GM12878 (cell line): ENCODE data around the gene SERBP1. TPM values are rescaled to one million over a fixed set of nuclear protein-coding genes. Genes with fewer than 3 reads are reported as not detected.

Experiments
- ATAC-seq: fragments of 200-7000 bp; cut with Tn5 transposase; 3 replicates; pipeline ENCODE4 v1.9.1; 2020; ENCODE audit warnings: mild to moderate bottlenecking, moderate library complexity
- BruUV-seq: library from RNA; stranded (reverse); fragments of 400-500 nt; replicated peaks from 2 replicates; lab custom pipeline; 2021; lab: Mats Ljungman, UMichigan
- CTCF ChIA-PET: fragments of 300-600 bp; sonication (Branson Sonifier 250); formaldehyde crosslinking; extraction: SDS; loops from one replicate; lab custom pipeline; 2021; ENCODE audit warnings: inconsistent platforms; lab: Yijun Ruan, JAX
- POLR2A ChIA-PET: fragments of 350-600 bp; formaldehyde crosslinking; extraction: SDS; loops from one replicate; lab custom pipeline; 2021; ENCODE audit warnings: inconsistent platforms; lab: Charles Lee
- RAD21 ChIA-PET: fragments of 300-600 bp; sonication (Branson Sonifier 250); formaldehyde crosslinking; loops from one replicate; lab custom pipeline; 2023; ENCODE audit warnings: antibody characterized with exemption; ENCODE audit not compliant: unreplicated experiment; lab: Charles Lee
- SMC1A ChIA-PET: fragments of 300-600 bp; sonication (Branson Sonifier 250); formaldehyde crosslinking; loops from one replicate; lab custom pipeline; 2023; ENCODE audit not compliant: unreplicated experiment, uncharacterized antibody; lab: Charles Lee
- DNase-seq: peaks from one replicate; pipeline ENCODE4 v3.0.0-alpha.2; 2011; ENCODE audit warnings: low read depth, low spot score
- FAIRE-seq: peaks from 3 replicates; lab custom pipeline; 2011; peaks lifted over from hg19 to GRCh38; lab: Jason Lieb, UNC
- H2AFZ ChIP-seq: 2 replicates; pipeline ENCODE4 v1.6.0; 2011; ENCODE audit warnings: low read depth, low read length, control low read depth; ENCODE audit not compliant: control insufficient read depth
- H3K27ac ChIP-seq: 2 replicates; pipeline ENCODE4 v1.5.1; 2011; ENCODE audit warnings: control low read depth; ENCODE audit not compliant: control insufficient read depth, insufficient read depth
- H3K27me3 ChIP-seq, 2 experiments: replicated peaks in 1 of 2; 2 replicates each; pipeline versions ENCODE4 v1.6.0 to v1.6.1; 2011; ENCODE audit warnings: low read length in 1 of 2; ENCODE audit not compliant: control insufficient read depth in 2 of 2, insufficient read depth in 2 of 2
- H3K36me3 ChIP-seq, 2 experiments: 2 replicates each; pipeline ENCODE4 v1.5.1; 2011; ENCODE audit warnings: low read length in 1 of 2; ENCODE audit not compliant: control insufficient read depth in 2 of 2, insufficient read depth in 2 of 2
- H3K4me1 ChIP-seq: 2 replicates; pipeline ENCODE4 v1.6.1; 2011; ENCODE audit warnings: mild to moderate bottlenecking, low read length, moderate library complexity, mixed read lengths; ENCODE audit not compliant: control insufficient read depth, insufficient read depth
- H3K4me2 ChIP-seq: 2 replicates; pipeline ENCODE4 v1.6.0; 2011; ENCODE audit warnings: control low read depth; ENCODE audit not compliant: control insufficient read depth, insufficient read depth
- H3K4me3 ChIP-seq: fragments of 200-600 bp; sonication (generic); 2 replicates; pipeline ENCODE4 v1.5.1; 2016
- H3K79me2 ChIP-seq: 2 replicates; pipeline ENCODE4 v1.6.0; 2011; ENCODE audit warnings: low read length; ENCODE audit not compliant: control insufficient read depth, insufficient read depth
- H3K9ac ChIP-seq: 2 replicates; pipeline ENCODE4 v1.8.0; 2011; ENCODE audit warnings: low read length, control low read depth, mixed read lengths; ENCODE audit not compliant: control insufficient read depth, insufficient read depth
- H3K9me3 ChIP-seq: replicated peaks from 3 replicates; pipeline ENCODE4 v1.5.1; 2011; ENCODE audit warnings: mild to moderate bottlenecking, low read length; ENCODE audit not compliant: control insufficient read depth, insufficient read depth
- H4K20me1 ChIP-seq: 2 replicates; pipeline ENCODE4 v1.6.0; 2011; ENCODE audit not compliant: control insufficient read depth, insufficient read depth
- BACH1 ChIP-seq: fragments of 450-650 bp; IDR thresholded peaks from 2 replicates; pipeline ENCODE4 v1.6.1; 2017; ENCODE audit warnings: mild to moderate bottlenecking, borderline replicate concordance
- BCL11A ChIP-seq: IDR thresholded peaks from 2 replicates; pipeline ENCODE4 v1.6.1; 2011; ENCODE audit warnings: low read depth, low read length
- CBX5 ChIP-seq: sonication (generic); IDR thresholded peaks from 2 replicates; pipeline ENCODE4 v1.6.1; 2016; ENCODE audit warnings: low read depth, moderate library complexity, mild to moderate bottlenecking, inconsistent platforms
- CREB1 ChIP-seq: IDR thresholded peaks from 2 replicates; pipeline ENCODE4 v1.6.1; 2012; ENCODE audit warnings: low read depth, mild to moderate bottlenecking, inconsistent platforms
- FOXK2 ChIP-seq: fragments of 450-650 bp; IDR thresholded peaks from 2 replicates; pipeline ENCODE4 v1.6.1; 2017; ENCODE audit warnings: mild to moderate bottlenecking, moderate library complexity
- FOXM1 ChIP-seq: IDR thresholded peaks from 2 replicates; pipeline ENCODE4 v1.6.1; 2012; ENCODE audit warnings: low read depth, mild to moderate bottlenecking, inconsistent platforms, low read length, moderate library complexity
- GATAD2B ChIP-seq: fragments of 450-650 bp; conservative IDR thresholded peaks from 2 replicates; pipeline ENCODE4 v1.6.1; 2017; ENCODE audit warnings: low read depth, mild to moderate bottlenecking, moderate library complexity
- PAX5 ChIP-seq: IDR thresholded peaks from 2 replicates; pipeline ENCODE4 v1.6.1; 2011; ENCODE audit warnings: low read depth, low read length, borderline replicate concordance
- POU2F2 ChIP-seq: IDR thresholded peaks from 3 replicates; pipeline ENCODE4 v1.6.1; 2011; ENCODE audit warnings: low read depth, mild to moderate bottlenecking, low read length, borderline replicate concordance
- SIN3A ChIP-seq: IDR thresholded peaks from 2 replicates; pipeline ENCODE4 v1.6.1; 2012; ENCODE audit warnings: low read depth, low read length, improper control_type of control experiment
- ZZZ3 ChIP-seq: IDR thresholded peaks from 2 replicates; pipeline ENCODE4 v1.6.1; 2011; ENCODE audit warnings: low read depth; ENCODE audit not compliant: control insufficient read depth, insufficient read length
- WGBS: methylation state at CpG from one replicate; pipeline ENCODE4 v1.1.6; 2016; ENCODE audit warnings: low lambda C conversion rate; ENCODE audit not compliant: insufficient replicate concordance, insufficient coverage; ENCODE audit errors: missing lambda C conversion rate; 5-methylcytosine and 5-hydroxymethylcytosine counted together
- in situ Hi-C: fragments of 300-500 bp; cut with MboI; formaldehyde crosslinking; loops from 9 replicates; pipeline ENCODE4 v1.14.3; 2018; ENCODE audit warnings: mixed read lengths
- intact Hi-C: fragments of 100-400 bp; cut with micrococcal nuclease; formaldehyde crosslinking; loops from one replicate; pipeline ENCODE4 v1.14.2; 2022; ENCODE audit not compliant: unreplicated experiment
- polyA plus RNA-seq, 11 experiments: library from polyadenylated mRNA; depleted of rRNA in 4 of 11; unstranded in 6 of 11; stranded (reverse) in 5 of 11; fragments of >200 nt; fragmentation: Nextera tagmentation in 4 of 11; fragmentation: Illumina TruSeq in 1 of 11; extraction: Ambion mirVana in 4 of 11; extraction: Trizol in 1 of 11; gene quantifications; 1 replicate in 1 of 11; 2 replicates in 10 of 11; pipeline versions ENCODE4 v1.2.1 to v1.2.3, GENCODE V29; 2011 to 2016; ENCODE audit warnings: inconsistent platforms in 2 of 11, missing spikeins in 2 of 11, low read depth in 1 of 11
- total RNA-seq, 4 experiments: library from RNA; depleted of rRNA in 3 of 4; stranded (reverse); fragments of >200 nt in 3 of 4; fragmentation: Illumina TruSeq in 1 of 4; extraction: Trizol in 1 of 4; gene quantifications; 2 replicates each; pipeline versions ENCODE4 v1.2.1 to v1.2.3, GENCODE V29; 2013 to 2021
- TF ChIP-seq, protein P1 (sequence below): fragments of 450-650 bp; IDR thresholded peaks from 2 replicates; pipeline ENCODE4 v1.6.1; 2017; ENCODE audit warnings: mild to moderate bottlenecking, moderate library complexity
- TF ChIP-seq, protein P2 (sequence below): fragments of 450-650 bp; formaldehyde crosslinking; IDR thresholded peaks from 2 replicates; pipeline ENCODE4 v1.4.0; 2020; ENCODE audit warnings: mild to moderate bottlenecking, moderate library complexity
- TF ChIP-seq, protein P3 (sequence below): IDR thresholded peaks from 2 replicates; pipeline ENCODE4 v1.6.1; 2011; ENCODE audit warnings: low read depth, mild to moderate bottlenecking, low read length, moderate library complexity, borderline replicate concordance; ENCODE audit errors: extremely low read depth

The SERBP1 gene
- total and polyA plus RNA-seq, 10 of the 15 experiments (the other 5 are each of a cell fraction or from before 2014, with no cell fraction given) = 76.7 to 509 (median 384) TPM

DNA sequence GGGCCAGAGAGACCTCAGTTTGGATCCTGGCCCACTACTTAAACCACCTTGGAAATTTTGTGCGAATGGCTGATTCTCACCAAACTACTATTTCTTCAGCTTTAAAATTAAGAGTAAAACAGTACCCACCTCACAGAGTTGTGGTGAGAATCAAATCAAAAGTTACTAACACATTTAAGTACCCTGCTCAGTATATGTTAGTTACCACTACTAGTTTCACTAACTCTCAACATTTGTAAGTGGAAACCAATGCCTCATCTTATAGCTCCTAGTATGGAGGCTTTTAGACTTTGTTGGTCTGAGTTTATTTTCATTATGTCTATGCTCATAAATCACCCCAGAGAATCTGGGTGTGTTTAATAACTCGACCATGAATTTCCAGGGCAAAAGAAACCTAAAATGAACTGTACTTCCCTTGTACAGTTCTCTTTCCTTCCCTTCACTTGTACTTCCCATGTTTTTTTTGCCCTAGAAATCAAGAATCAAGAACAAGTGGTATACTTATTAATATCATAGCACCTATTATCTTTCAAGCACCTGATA is 11.6 kb upstream of the SERBP1 start:
- FAIRE-seq = no peak
- RAD21 ChIA-PET = interaction anchor here (0.6 to 0.7 kb wide), 2 partner anchors 27 to 684 kb away, joined by 3 to 4 read pairs; no protein-coding TSS in a partner anchor
- no TSS peak for BruUV-seq

More for the DNA sequence above, 11.6 kb upstream of the SERBP1 start:
- Histone ChIP-seq H3K9ac (no peak overlapping the region), H4K20me1 (no peaks in the 10 kb centered on the region), H3K27me3 (no peaks in the 10 kb centered on the region), H2AFZ (no peak overlapping the region), H3K4me3 (no peak overlapping the region), H3K4me2 (no peak overlapping the region), H3K9me3 (no peaks in the 10 kb centered on the region), H3K4me1 (peaks cover 6% of the 10 kb centered on the region; the same call in 1 of the 2 replicates), H3K36me3 (no peaks in the 10 kb centered on the region), H3K27ac (no peak overlapping the region), H3K79me2 (no peaks in the 10 kb centered on the region)
- TF ChIP-seq BCL11A (no peak), SIN3A (no peak), CREB1 (no peak), CBX5 (no peak), PAX5 (no peak), FOXK2 (no peak), FOXM1 (no peak), BACH1 (no peak), POU2F2 (no peak), GATAD2B (no peak), ZZZ3 (no peak)
- TF ChIP-seq, protein P1, sequence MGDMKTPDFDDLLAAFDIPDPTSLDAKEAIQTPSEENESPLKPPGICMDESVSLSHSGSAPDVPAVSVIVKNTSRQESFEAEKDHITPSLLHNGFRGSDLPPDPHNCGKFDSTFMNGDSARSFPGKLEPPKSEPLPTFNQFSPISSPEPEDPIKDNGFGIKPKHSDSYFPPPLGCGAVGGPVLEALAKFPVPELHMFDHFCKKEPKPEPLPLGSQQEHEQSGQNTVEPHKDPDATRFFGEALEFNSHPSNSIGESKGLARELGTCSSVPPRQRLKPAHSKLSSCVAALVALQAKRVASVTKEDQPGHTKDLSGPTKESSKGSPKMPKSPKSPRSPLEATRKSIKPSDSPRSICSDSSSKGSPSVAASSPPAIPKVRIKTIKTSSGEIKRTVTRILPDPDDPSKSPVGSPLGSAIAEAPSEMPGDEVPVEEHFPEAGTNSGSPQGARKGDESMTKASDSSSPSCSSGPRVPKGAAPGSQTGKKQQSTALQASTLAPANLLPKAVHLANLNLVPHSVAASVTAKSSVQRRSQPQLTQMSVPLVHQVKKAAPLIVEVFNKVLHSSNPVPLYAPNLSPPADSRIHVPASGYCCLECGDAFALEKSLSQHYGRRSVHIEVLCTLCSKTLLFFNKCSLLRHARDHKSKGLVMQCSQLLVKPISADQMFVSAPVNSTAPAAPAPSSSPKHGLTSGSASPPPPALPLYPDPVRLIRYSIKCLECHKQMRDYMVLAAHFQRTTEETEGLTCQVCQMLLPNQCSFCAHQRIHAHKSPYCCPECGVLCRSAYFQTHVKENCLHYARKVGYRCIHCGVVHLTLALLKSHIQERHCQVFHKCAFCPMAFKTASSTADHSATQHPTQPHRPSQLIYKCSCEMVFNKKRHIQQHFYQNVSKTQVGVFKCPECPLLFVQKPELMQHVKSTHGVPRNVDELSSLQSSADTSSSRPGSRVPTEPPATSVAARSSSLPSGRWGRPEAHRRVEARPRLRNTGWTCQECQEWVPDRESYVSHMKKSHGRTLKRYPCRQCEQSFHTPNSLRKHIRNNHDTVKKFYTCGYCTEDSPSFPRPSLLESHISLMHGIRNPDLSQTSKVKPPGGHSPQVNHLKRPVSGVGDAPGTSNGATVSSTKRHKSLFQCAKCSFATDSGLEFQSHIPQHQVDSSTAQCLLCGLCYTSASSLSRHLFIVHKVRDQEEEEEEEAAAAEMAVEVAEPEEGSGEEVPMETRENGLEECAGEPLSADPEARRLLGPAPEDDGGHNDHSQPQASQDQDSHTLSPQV = no peak
- TF ChIP-seq, protein P2, sequence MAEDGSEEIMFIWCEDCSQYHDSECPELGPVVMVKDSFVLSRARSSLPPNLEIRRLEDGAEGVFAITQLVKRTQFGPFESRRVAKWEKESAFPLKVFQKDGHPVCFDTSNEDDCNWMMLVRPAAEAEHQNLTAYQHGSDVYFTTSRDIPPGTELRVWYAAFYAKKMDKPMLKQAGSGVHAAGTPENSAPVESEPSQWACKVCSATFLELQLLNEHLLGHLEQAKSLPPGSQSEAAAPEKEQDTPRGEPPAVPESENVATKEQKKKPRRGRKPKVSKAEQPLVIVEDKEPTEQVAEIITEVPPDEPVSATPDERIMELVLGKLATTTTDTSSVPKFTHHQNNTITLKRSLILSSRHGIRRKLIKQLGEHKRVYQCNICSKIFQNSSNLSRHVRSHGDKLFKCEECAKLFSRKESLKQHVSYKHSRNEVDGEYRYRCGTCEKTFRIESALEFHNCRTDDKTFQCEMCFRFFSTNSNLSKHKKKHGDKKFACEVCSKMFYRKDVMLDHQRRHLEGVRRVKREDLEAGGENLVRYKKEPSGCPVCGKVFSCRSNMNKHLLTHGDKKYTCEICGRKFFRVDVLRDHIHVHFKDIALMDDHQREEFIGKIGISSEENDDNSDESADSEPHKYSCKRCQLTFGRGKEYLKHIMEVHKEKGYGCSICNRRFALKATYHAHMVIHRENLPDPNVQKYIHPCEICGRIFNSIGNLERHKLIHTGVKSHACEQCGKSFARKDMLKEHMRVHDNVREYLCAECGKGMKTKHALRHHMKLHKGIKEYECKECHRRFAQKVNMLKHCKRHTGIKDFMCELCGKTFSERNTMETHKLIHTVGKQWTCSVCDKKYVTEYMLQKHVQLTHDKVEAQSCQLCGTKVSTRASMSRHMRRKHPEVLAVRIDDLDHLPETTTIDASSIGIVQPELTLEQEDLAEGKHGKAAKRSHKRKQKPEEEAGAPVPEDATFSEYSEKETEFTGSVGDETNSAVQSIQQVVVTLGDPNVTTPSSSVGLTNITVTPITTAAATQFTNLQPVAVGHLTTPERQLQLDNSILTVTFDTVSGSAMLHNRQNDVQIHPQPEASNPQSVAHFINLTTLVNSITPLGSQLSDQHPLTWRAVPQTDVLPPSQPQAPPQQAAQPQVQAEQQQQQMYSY = no peak
- TF ChIP-seq, protein P3, sequence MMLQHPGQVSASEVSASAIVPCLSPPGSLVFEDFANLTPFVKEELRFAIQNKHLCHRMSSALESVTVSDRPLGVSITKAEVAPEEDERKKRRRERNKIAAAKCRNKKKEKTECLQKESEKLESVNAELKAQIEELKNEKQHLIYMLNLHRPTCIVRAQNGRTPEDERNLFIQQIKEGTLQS = no peak
- CTCF ChIA-PET = interaction anchor here (1.6 kb wide), 1 partner anchor 10 kb away, joined by 4 read pairs; no protein-coding TSS in a partner anchor
- POLR2A ChIA-PET = no interaction called here
- in situ Hi-C loops = no loop called here
- WGBS = 50% methylated on average over 2 of the region's 2 CpGs
- intact Hi-C loops = no loop called here
- SMC1A ChIA-PET = interaction anchor here (0.6 to 1.1 kb wide), 4 partner anchors 14 to 228 kb away, joined by 3 read pairs; no protein-coding TSS in a partner anchor
- peak; percentile 45; the same call in 2 of the 3 replicates for ATAC-seq
- no peak for DNase-seq
